HL-60/S4 treated with phorbol 12-myristate 13-acetate at 8.2 ng/mL for 4 days and 3 days (cell line): Measurements from ENCODE around the gene PURB.
"Not testable (repeated sequence)": the region's sequence is repeated elsewhere in the genome, so short reads cannot be mapped to it uniquely, and the experiment has no call there.

Source experiments
- in situ Hi-C: fragments of 300-500 bp; cut with MboI; formaldehyde crosslinking; loops from 2 replicates; pipeline ENCODE4 v1.15.0; 2022; ENCODE audit warnings: low sequenced_read_pairs

Gene PURB

GRCh38 chr7:44893710-44894234, 8.4 kb upstream of the PURB start:
- in situ Hi-C loops, result no loop called here

- in situ Hi-C loops, result no loop called here
Observed at GRCh38 chr7:44891791-44892190, 6.5 kb upstream of the PURB start.

DNA sequence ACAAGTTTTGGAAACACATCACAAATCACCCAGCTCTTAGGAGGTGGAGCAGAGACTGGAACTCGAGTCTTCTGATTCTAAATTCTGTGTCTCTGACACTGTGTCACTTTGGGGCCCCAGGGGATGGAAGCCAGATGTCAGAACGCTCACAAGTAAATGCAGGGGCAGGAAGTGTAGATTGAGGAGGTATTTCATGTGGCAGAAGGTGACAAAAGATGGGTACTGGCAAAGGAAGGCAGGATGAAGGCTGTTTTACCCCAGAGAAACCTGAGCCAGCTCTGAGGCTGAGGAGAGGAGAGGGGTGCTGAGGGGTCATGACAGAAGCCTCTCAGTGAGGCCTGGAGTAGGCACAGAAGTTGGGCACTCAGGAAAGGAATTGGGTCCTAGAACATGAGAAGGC, 6.0 kb upstream of the PURB start:
- in situ Hi-C loops, result no loop called here

DNA sequence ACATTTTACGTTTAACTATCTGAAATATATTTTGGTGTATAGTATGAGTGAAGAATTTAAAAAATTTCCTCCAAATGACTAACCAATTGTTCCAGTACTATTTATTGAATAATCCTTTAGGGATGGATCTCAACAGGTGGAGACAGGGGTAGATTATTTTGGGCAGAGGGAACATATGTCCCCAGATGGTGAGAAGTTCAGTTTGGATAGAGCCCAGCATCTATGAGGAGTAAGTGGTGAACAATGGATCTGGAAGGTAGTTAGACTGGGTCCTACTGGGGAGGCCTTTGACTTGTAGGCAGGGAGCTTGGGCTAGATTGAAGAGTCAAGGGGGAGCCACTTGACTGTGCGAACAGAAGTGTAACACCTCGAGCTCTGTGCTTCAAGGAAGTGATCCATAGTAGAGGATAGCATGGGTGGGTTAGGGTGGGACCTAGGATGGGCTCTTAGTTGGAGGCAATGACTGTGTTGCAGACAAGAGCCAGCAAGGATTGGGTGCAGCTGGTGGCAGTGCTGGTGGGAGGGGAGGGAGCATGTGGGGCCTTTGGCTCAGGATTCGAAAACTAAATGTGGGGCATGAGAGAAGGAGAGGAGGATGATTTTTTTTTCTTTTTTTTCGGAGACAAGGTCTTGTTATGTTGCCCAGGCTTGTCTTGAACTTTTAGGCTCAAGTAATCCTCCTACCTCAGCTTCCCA, 3.9 kb upstream of the PURB start:
- in situ Hi-C loops, result no loop called here

GRCh38 chr7:44887293-44887692, 2.0 kb upstream of the PURB start:
- in situ Hi-C loops, result no loop called here

GRCh38 chr7:44884621-44885393, 523 bp downstream of the PURB start:
- in situ Hi-C loops, result no loop called here

GRCh38 chr7:44883961-44884620, 1.2 kb downstream of the PURB start:
- in situ Hi-C loops, result no loop called here

DNA sequence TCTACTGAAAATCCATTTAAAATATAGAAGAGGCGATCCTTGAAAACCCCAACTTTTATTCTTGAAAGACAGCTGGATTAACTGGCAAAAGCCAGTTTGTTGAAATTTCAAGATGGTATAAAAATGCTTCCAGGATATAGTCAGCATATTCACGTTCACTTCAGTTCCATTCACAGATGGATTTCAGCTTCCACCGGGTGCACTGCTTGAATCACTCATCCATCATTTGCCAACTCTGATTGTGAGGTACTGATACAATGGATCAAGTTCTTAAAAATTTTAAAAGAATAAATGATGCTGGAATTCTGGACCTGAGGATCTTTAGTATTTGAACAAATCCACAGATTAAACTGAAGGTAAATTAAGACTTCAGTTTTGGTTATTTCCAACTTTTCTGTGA, 2.4 kb downstream of the PURB start:
- in situ Hi-C loops, result no loop called here

GRCh38 chr7:44881610-44882009, 3.7 kb downstream of the PURB start:
- in situ Hi-C loops, result no loop called here

DNA sequence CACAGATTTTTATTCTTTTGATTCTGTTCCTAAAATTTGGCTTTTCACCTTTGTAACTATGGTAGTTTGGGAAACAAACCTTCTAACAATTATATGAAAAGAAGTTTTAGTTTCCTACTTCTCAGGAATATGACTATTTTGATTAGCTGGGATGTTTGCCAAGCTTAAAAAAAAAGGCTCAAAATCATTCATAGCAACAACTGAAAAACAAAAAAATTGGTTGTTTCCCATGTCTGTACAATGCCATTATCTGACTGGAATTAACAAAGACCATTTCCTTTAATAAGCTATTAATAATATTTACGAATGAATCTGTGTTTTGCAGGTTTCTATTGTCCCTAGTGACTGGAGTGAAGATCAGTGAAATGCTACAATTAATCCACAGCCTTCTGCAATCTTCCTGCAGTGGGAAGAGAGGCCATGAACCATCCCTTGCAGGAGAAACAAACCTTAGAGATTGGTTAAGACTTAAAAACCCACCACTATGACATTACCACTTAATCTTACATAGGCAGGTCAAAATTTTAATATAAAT, 4.2 kb downstream of the PURB start:
- in situ Hi-C loops, result no loop called here

GRCh38 chr7:44880317-44881018, 4.9 kb downstream of the PURB start:
- in situ Hi-C loops, result no loop called here

DNA sequence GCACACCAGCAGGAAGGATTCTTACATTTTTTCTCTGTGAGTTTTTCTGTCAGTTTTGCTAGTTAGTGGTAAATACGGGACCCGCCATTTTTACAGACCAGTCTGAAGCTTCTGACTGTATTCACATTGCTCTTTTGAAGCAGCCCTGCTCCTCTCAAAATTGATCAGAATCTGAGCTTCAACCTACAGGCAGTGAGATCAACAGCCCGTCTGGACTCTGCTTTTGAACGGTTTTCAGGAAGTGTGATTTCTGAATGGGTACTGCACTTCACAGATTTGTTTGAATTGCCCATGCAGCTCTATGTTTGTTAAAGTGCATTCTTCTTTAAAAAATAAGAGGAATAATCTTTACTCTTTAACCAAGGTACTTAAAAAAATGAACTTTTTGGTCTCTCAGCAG, 8.9 kb downstream of the PURB start:
- in situ Hi-C loops, result no loop called here

- in situ Hi-C loops, result no loop called here
Observed at GRCh38 chr7:44875241-44875640, 10.1 kb downstream of the PURB start.

DNA sequence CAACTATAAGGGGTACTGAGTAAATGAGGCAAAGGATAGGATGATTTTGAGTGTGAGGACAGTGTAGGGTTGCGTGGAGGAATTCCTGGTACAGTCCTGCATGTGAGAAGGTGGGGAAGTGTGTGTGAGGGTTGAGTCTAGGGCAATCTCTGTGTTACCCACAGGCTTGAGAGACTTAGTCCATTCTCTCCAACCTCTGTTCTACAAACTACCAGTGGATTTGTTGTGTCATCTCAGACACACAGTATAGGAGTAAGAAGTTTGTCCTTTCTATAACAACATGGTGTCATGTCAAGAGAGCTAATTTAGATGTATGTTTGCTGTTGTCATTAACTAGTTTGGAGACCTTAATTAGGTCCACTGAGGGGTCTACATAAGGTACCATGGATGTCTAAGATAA, 12.5 kb downstream of the PURB start:
- in situ Hi-C loops, result no loop called here

DNA sequence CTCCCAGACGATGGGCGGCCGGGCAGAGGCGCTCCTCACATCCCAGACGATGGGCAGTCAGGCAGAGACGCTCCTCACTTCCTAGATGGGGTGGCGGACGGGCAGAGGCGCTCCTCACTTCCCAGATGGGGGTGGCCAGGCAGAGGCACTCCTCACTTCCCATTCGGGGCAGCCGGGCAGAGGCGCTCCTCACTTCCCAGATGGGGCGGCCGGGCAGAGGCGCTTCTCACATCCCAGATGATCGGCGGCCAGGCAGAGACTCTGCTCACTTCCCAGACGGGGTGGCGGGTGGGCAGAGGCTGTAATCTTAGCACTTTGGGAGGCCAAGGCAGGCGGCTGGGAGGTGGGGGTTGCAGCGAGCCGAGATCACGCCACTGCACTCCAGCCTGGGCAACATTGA, 13.4 kb downstream of the PURB start:
- in situ Hi-C loops, result not testable (repeated sequence)

DNA sequence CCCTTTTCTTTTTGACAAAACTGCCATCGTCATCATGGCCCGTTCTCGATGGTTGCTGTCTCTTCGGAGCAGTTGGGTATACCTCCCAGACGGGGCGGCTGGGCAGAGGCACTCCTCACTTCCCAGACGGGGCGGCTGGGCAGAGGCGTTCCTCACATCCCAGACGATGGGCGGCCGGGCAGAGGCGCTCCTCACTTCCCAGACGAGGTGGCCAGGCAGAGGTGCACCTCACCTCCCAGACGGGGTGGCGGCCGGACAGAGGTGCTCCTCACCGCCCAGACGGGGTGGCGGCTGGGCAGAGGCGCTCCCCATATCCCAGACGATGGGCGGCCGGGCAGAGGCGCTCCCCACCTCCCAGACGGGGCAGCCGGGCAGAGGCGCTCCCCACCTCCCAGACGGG, 14.6 kb downstream of the PURB start:
- in situ Hi-C loops, result not testable (repeated sequence)

GRCh38 chr7:44870336-44870735, 15.0 kb downstream of the PURB start:
- in situ Hi-C loops, result not testable (repeated sequence)

DNA sequence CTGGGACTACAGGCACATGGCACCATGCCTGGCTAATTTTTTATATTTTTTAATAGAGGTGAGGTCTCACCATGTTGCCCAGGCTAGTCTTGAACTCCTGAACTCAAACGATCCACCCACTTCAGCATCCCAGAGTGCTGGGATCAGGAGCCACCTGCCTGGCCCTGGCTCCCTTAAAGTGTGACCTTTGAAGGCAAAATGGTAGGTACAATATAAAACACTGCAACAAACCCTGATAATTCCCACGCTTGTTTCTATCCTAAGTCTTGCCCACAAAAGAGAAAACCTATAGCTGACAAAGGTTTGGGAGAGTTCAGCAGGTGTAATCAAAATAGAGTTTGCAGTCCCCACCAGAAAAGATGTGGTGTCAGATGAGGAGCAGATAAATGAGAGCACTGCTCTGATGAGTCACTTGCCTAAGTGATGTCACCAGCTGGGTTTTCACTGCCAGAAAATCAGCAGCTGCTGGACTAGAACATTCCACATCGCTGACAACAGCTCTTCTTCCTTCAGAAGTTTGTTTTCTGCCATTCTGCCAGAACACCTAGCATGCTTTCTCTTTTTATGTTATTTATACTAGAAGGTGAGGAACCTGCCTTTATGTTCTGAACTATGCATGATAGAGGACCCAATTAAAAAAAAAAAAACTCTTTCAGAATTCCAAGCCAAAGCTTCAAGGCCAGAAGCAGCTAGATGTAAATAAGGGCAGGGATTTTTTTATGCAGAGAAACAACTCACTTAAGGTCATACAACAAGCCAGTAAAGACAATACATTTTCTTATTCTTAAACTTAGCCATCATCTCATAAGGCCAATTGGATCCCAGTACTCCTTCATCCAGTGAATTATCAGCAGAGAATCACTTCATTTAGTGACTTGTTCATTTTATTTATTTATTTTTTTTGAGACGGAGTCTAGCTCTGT, 18.0 kb downstream of the PURB start:
- in situ Hi-C loops, result no loop called here

DNA sequence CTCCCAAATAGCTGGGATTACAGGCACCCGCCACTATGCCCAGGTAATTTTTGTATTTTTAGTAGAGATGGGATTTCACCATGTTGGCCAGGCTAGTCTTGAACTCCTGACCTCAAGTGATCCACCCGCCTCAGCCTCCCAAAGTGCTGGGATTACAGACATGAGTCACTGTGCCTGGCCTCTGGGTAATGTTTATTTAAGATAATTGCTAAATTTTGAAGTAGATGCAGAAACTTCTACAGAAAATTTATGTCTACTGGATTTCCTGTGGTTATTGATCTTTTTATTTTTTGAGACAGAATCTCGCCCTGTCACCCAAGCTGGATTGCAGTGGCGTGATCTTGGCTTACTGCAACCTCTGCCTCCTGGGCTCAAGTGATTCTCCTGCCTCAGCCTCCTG, 23.4 kb downstream of the PURB start:
- in situ Hi-C loops, result not testable (repeated sequence)

GRCh38 chr7:44858161-44858560, 27.2 kb downstream of the PURB start:
- in situ Hi-C loops, result loop anchor here (5.0 kb wide), 1 partner anchor 64 kb away; no protein-coding TSS in a partner anchor
